Left colon (tissue), 2 donors: ENCODE data around the gene SLC18B1. TPM values are rescaled to one million over a fixed set of nuclear protein-coding genes. Genes with fewer than 3 reads are reported as not detected.

Experiments
- ATAC-seq: fragments of 200-7000 bp; cut with Tn5 transposase; one replicate; pipeline ENCODE4 v1.9.1; 2020; ENCODE audit warnings: mild to moderate bottlenecking, moderate library complexity
- DNase-seq, 2 donors: peaks; one replicate each; pipeline ENCODE4 v3.0.0-alpha.2; 2020
- intact Hi-C, 2 donors: fragments of 100-400 bp; cut with DNase I in 1 of 2; cut with micrococcal nuclease in 1 of 2; formaldehyde crosslinking; loops; one replicate each; pipeline versions ENCODE4 v1.11.2 to v1.14.0; 2022; cut with DNase I, micrococcal nuclease
- total RNA-seq, 2 donors: library from RNA; stranded (reverse); fragmentation: NEBNext Ultra II Directional; extraction: Animal tissue kit (Norgen Biotek cat#: 25700); gene quantifications; one replicate each; pipeline ENCODE4 v1.2.1, GENCODE V29; 2021
- donor health status: DM: no; HTN: no; CAD: no.
- donor health status: DM: yes; HTN: yes; CAD: no.

The SLC18B1 gene
- total RNA-seq, 2 donors from 2014 or later = 13.4 to 17.1 TPM

- ATAC-seq (no peak), DNase-seq (no peak)
- intact Hi-C loops = no loop called here
Measured at GRCh38 chr6:132751306-132751705, 47.1 kb downstream of the SLC18B1 start.

GRCh38 chr6:132750455-132751248, 47.8 kb downstream of the SLC18B1 start:
- DNase-seq (no peak), ATAC-seq (no peak)

GRCh38 chr6:132749111-132749510, 49.3 kb downstream of the SLC18B1 start:
- intact Hi-C loops = no loop called here
- DNase-seq (no peak), ATAC-seq (no peak)

More at GRCh38 chr6:132750455-132751248, 47.8 kb downstream of the SLC18B1 start:
- intact Hi-C loops = no loop called here

GRCh38 chr6:132748446-132748845, 50.0 kb downstream of the SLC18B1 start:
- ATAC-seq (no peak), DNase-seq (no peak)
- intact Hi-C loops = no loop called here

- no peak for ATAC-seq
- intact Hi-C loops = no loop called here
- no peak for DNase-seq
Measured at GRCh38 chr6:132746048-132746447, 52.4 kb downstream of the SLC18B1 start.

- DNase-seq (no peak), ATAC-seq (no peak)
- intact Hi-C loops = no loop called here
Measured at GRCh38 chr6:132742495-132742894, 55.9 kb downstream of the SLC18B1 start.

- intact Hi-C loops = no loop called here
- no peak for DNase-seq
- ATAC-seq = no peak
Measured at GRCh38 chr6:132741281-132741680, 57.2 kb downstream of the SLC18B1 start.

GRCh38 chr6:132736239-132736638, 62.2 kb downstream of the SLC18B1 start:
- ATAC-seq = no peak
- no peak for DNase-seq
- intact Hi-C loops = no loop called here

- intact Hi-C loops = no loop called here
- ATAC-seq (no peak), DNase-seq (no peak)
Measured at GRCh38 chr6:132734694-132735236, 63.7 kb downstream of the SLC18B1 start.

- ATAC-seq = no peak
- intact Hi-C loops = no loop called here
- DNase-seq = no peak
Measured at GRCh38 chr6:132733814-132734213, 64.6 kb downstream of the SLC18B1 start.

GRCh38 chr6:132733283-132733682, 65.2 kb downstream of the SLC18B1 start:
- intact Hi-C loops = no loop called here
- DNase-seq = no peak
- no peak for ATAC-seq

- DNase-seq (no peak), ATAC-seq (no peak)
- intact Hi-C loops = no loop called here
Measured at GRCh38 chr6:132731086-132731485, 67.4 kb downstream of the SLC18B1 start.

GRCh38 chr6:132730560-132730959, 67.9 kb downstream of the SLC18B1 start:
- DNase-seq = no peak
- no peak for ATAC-seq
- intact Hi-C loops = no loop called here

- no peak for ATAC-seq
- intact Hi-C loops = no loop called here
- DNase-seq = no peak
Measured at GRCh38 chr6:132728616-132729015, 69.8 kb downstream of the SLC18B1 start.

- DNase-seq = no peak
- intact Hi-C loops = no loop called here
Measured at GRCh38 chr6:132726608-132726975, 71.8 kb downstream of the SLC18B1 start.

GRCh38 chr6:132725947-132726607, 72.4 kb downstream of the SLC18B1 start:
- intact Hi-C loops = no loop called here
- no peak for DNase-seq
- ATAC-seq = no peak

More at GRCh38 chr6:132726608-132726975, 71.8 kb downstream of the SLC18B1 start:
- no peak for ATAC-seq

GRCh38 chr6:132725471-132725870, 73.0 kb downstream of the SLC18B1 start:
- DNase-seq (no peak), ATAC-seq (no peak)
- intact Hi-C loops = no loop called here

- ATAC-seq (no peak), DNase-seq (no peak)
- intact Hi-C loops = no loop called here
Measured at GRCh38 chr6:132719736-132720448, 78.5 kb downstream of the SLC18B1 start.
